Measurements from ENCODE around the gene FMN1.

GRCh38 chr15:32928876-32929275 is 265.6 kb downstream of the FMN1 start:
- no peak for TF ChIP-seq CTCF (IDR thresholded peaks at IDR 0.05)
- TF ChIP-seq POLR2A (IDR thresholded peaks at IDR 0.05): no peak
- TF ChIP-seq POLR2AphosphoS5 (IDR thresholded peaks at IDR 0.05): no peak
